WTC11 (cell line): ENCODE data around the gene TRIM23. TPM values are rescaled to one million over a fixed set of nuclear protein-coding genes. Genes with fewer than 3 reads are reported as not detected.

Experiments used
- ATAC-seq: fragments of 200-7000 bp; cut with Tn5 transposase; 2 replicates; pipeline ENCODE4 v1.10.0; 2021; ENCODE audit warnings: mild to moderate bottlenecking, moderate library complexity
- Bru-seq: library from RNA; stranded (reverse); fragments of 400-500 nt; gene quantifications from one replicate; lab custom pipeline; 2021; lab: Mats Ljungman, UMichigan
- CTCF ChIA-PET: fragments of 300-600 bp; sonication (Branson Sonifier 250); formaldehyde crosslinking; loops from one replicate; lab custom pipeline; 2021; ENCODE audit warnings: antibody characterized with exemption; lab: Charles Lee
- POLR2A ChIA-PET: fragments of 350-600 bp; sonication (Branson Sonifier 250); formaldehyde crosslinking; loops from one replicate; lab custom pipeline; 2021; ENCODE audit warnings: antibody characterized with exemption; lab: Charles Lee
- DNase-seq: peaks from one replicate; pipeline ENCODE4 v3.0.0; 2021; ENCODE audit warnings: low spot score
- H3K27ac Mint-ChIP-seq: 2 replicates; pipeline ENCODE4 v1.8.0; 2021; ENCODE audit warnings: mixed read lengths
- H3K27me3 Mint-ChIP-seq: 2 replicates; pipeline ENCODE4 v1.8.0; 2021; ENCODE audit warnings: low read depth, mild to moderate bottlenecking, moderate library complexity, mixed read lengths
- H3K36me3 Mint-ChIP-seq: 2 replicates; pipeline ENCODE4 v1.8.0; 2021; ENCODE audit warnings: mixed read lengths
- H3K4me1 Mint-ChIP-seq: 2 replicates; pipeline ENCODE4 v1.8.0; 2022; ENCODE audit warnings: mixed read lengths
- H3K4me3 Mint-ChIP-seq: 2 replicates; pipeline ENCODE4 v1.8.0; 2021; ENCODE audit warnings: mild to moderate bottlenecking, moderate library complexity, mixed read lengths
- H3K9me3 Mint-ChIP-seq: 2 replicates; pipeline ENCODE4 v1.8.0; 2021; ENCODE audit warnings: mixed read lengths
- AR ChIP-seq: fragments of 250-450 bp; sonication (Bioruptor Pico); IDR thresholded peaks from 2 replicates; pipeline ENCODE4 v1.9.0; 2021; ENCODE audit warnings: mild to moderate bottlenecking
- ATF1 ChIP-seq: sonication (generic); formaldehyde crosslinking; IDR thresholded peaks from 2 replicates; pipeline ENCODE4 v1.8.1; 2023; ENCODE audit warnings: mild to moderate bottlenecking, moderate library complexity, missing genetic modification reagents
- ATF3 ChIP-seq: sonication (generic); formaldehyde crosslinking; conservative IDR thresholded peaks from 2 replicates; pipeline ENCODE4 v1.8.1; 2022; ENCODE audit warnings: mild to moderate bottlenecking, missing genetic modification reagents
- ATF6 ChIP-seq: sonication (generic); formaldehyde crosslinking; IDR thresholded peaks from 2 replicates; pipeline ENCODE4 v1.8.1; 2023; ENCODE audit warnings: mild to moderate bottlenecking, missing genetic modification reagents
- CBFB ChIP-seq: sonication (generic); formaldehyde crosslinking; IDR thresholded peaks from 2 replicates; pipeline ENCODE4 v1.8.1; 2022; ENCODE audit warnings: mild to moderate bottlenecking, low read depth, missing genetic modification reagents
- FOXK1 ChIP-seq: sonication (generic); formaldehyde crosslinking; IDR thresholded peaks from 2 replicates; pipeline ENCODE4 v1.8.0; 2022; ENCODE audit warnings: mild to moderate bottlenecking, moderate library complexity, missing genetic modification reagents
- FOXP1 ChIP-seq: sonication (generic); formaldehyde crosslinking; IDR thresholded peaks from 2 replicates; pipeline ENCODE4 v1.8.0; 2022; ENCODE audit warnings: missing genetic modification reagents, mild to moderate bottlenecking, moderate library complexity, borderline replicate concordance
- GABPB1 ChIP-seq: sonication (generic); formaldehyde crosslinking; IDR thresholded peaks from 2 replicates; pipeline ENCODE4 v1.8.1; 2023; ENCODE audit warnings: mild to moderate bottlenecking, missing genetic modification reagents
- GRHL2 ChIP-seq: fragments of 250-450 bp; sonication (Bioruptor Pico); IDR thresholded peaks from 2 replicates; pipeline ENCODE4 v1.8.0; 2022; ENCODE audit warnings: mild to moderate bottlenecking, moderate library complexity; ENCODE audit not compliant: insufficient replicate concordance, severe bottlenecking
- HMGXB4 ChIP-seq: sonication (generic); formaldehyde crosslinking; IDR thresholded peaks from 2 replicates; pipeline ENCODE4 v1.8.1; 2023; ENCODE audit warnings: mild to moderate bottlenecking, moderate library complexity, missing genetic modification reagents
- MAX ChIP-seq: sonication (generic); formaldehyde crosslinking; IDR thresholded peaks from 2 replicates; pipeline ENCODE4 v1.8.0; 2022; ENCODE audit warnings: mild to moderate bottlenecking, missing genetic modification reagents
- NFYB ChIP-seq: sonication (generic); formaldehyde crosslinking; conservative IDR thresholded peaks from 2 replicates; pipeline ENCODE4 v1.8.0; 2022; ENCODE audit warnings: low read depth, missing genetic modification reagents
- NR2C2 ChIP-seq: sonication (generic); formaldehyde crosslinking; IDR thresholded peaks from 2 replicates; pipeline ENCODE4 v1.8.0; 2022; ENCODE audit warnings: mild to moderate bottlenecking, missing genetic modification reagents
- SP1 ChIP-seq: sonication (generic); formaldehyde crosslinking; conservative IDR thresholded peaks from 2 replicates; pipeline ENCODE4 v1.8.1; 2022; ENCODE audit warnings: missing genetic modification reagents
- ZNF219 ChIP-seq: sonication (generic); formaldehyde crosslinking; IDR thresholded peaks from 2 replicates; pipeline ENCODE4 v1.8.0; 2023; ENCODE audit warnings: missing genetic modification reagents, mild to moderate bottlenecking, borderline replicate concordance
- ZNF396 ChIP-seq: fragments of 250-450 bp; sonication (Bioruptor Pico); IDR thresholded peaks from 2 replicates; pipeline ENCODE4 v1.8.0; 2021; ENCODE audit warnings: mild to moderate bottlenecking, moderate library complexity, borderline replicate concordance
- ZNF532 ChIP-seq: fragments of 250-450 bp; sonication (Bioruptor Pico); IDR thresholded peaks from 2 replicates; pipeline ENCODE4 v1.9.0; 2021; ENCODE audit warnings: mild to moderate bottlenecking, borderline replicate concordance
- long read RNA-seq, 3 experiments: library from RNA in 1 of 3; library from capped mRNA in 1 of 3; library from polyadenylated mRNA in 1 of 3; unstranded in 2 of 3; stranded (forward) in 1 of 3; transcript quantifications; one replicate each; pipeline ENCODE4 v2.0.0, GENCODE V29; 2021
- total RNA-seq: library from RNA; stranded (reverse); gene quantifications from 3 replicates; pipeline ENCODE4 v1.2.3, GENCODE V29; 2021

The TRIM23 gene
- total RNA-seq = 11.2 to 13.0 TPM (median 11.8 TPM) in 3 replicates
- percentile 73 among the genes with signal in this experiment for Bru-seq, nascent RNA
- long read RNA-seq, experiment 1, full-length matches to known transcripts = 47 of 62 reads
- long read RNA-seq, experiment 1, partial matches to known transcripts = 3 of 62 reads
- long read RNA-seq, experiment 1, other reads (novel, unspliced or antisense) = 12 of 62 reads
- long read RNA-seq, experiment 2, full-length matches to known transcripts = 9 of 23 reads
- long read RNA-seq, experiment 2, partial matches to known transcripts = 5 of 23 reads
- long read RNA-seq, experiment 2, other reads (novel, unspliced or antisense) = 9 of 23 reads
- long read RNA-seq, experiment 3, full-length matches to known transcripts = 8 of 11 reads
- long read RNA-seq, experiment 3, partial matches to known transcripts = 0 of 11 reads
- long read RNA-seq, experiment 3, other reads (novel, unspliced or antisense) = 3 of 11 reads

GRCh38 chr5:65624025-65624570 lies at the start of gene TRIM23:
TRIM23 (minus strand) TSS chr5:65624333; CDS start chr5:65624274, 59 bp downstream.
- ATAC-seq = peak; percentile 97
- CTCF ChIA-PET = interaction anchor here (0.6 kb wide), 1 partner anchor 98 kb away, joined by 3 read pairs; the partner anchor contains the start of gene NLN
- Mint-ChIP-seq H3K4me1 (peaks cover 14% of the 10 kb centered on the region), H3K27me3 (no peaks in the 10 kb centered on the region), H3K4me3 (peak within 1 kb of the TSS; percentile 99), H3K36me3 (peaks cover 3% of the 10 kb centered on the region; the same call in 1 of the 2 replicates), H3K9me3 (no peaks in the 10 kb centered on the region), H3K27ac (peak within 1 kb of the TSS; percentile 97)
- POLR2A ChIA-PET = interaction anchor here (0.6 kb wide), 1 partner anchor 99 kb away, joined by 3 read pairs; no protein-coding TSS in a partner anchor
- TF ChIP-seq MAX (peak; percentile 38; the same call in 1 of the 2 replicates), NFYB (CRISPR knock-in tag) (no peak), GRHL2 (no peak), ZNF396 (no peak), HMGXB4 (CRISPR knock-in tag) (0 out of 2 replicates have a peak, but pooled peaks have one; percentile 34), SP1 (CRISPR knock-in tag) (no peak), GABPB1 (CRISPR knock-in tag) (0 out of 2 replicates have a peak, but pooled peaks have one; percentile 25), FOXK1 (peak; percentile 97), ZNF532 (CRISPR knock-in tag) (0 out of 2 replicates have a peak, but pooled peaks have one; percentile 11), FOXP1 (peak; percentile 36; the same call in 1 of the 2 replicates)
- DNase-seq = peak; percentile 84

- H3K4me3 Mint-ChIP-seq = no peak overlapping the region
- no peak for DNase-seq
- CTCF ChIA-PET = no interaction called here
- POLR2A ChIA-PET = no interaction called here
- no peaks in the 10 kb centered on the region for H3K9me3 Mint-ChIP-seq
- TF ChIP-seq CBFB (no peak), MAX (no peak), ATF3 (CRISPR knock-in tag) (no peak), ATF1 (CRISPR knock-in tag) (no peak), NR2C2 (CRISPR knock-in tag) (no peak), AR (no peak), ZNF219 (CRISPR knock-in tag) (no peak), ATF6 (CRISPR knock-in tag) (no peak)
- no peaks in the 10 kb centered on the region for H3K36me3 Mint-ChIP-seq
- no peak for ATAC-seq
- H3K27me3 Mint-ChIP-seq = no peaks in the 10 kb centered on the region
- peaks cover 4% of the 10 kb centered on the region; the same call in 1 of the 2 replicates for H3K4me1 Mint-ChIP-seq
- peak overlapping the region; percentile 51; the same call in 1 of the 2 replicates for H3K27ac Mint-ChIP-seq
These were observed 48.7 kb upstream of the TRIM23 start for GRCh38 chr5:65672796-65673195.
